ENCODE measurements around the gene ACVR1.

GRCh38 chr2:157784169-157784822 is 91.8 kb downstream of the ACVR1 start:
- TF ChIP-seq EZH2 (IDR thresholded peaks at IDR 0.05; ENCODE audit: low read length, missing control alignments): no peak
- no peak for TF ChIP-seq CTCF (conservative IDR thresholded peaks at IDR 0.05 in 1 of 2, IDR thresholded peaks at IDR 0.05 in 1 of 2; ENCODE audit: low read depth in 1 of 2, low read length in 2 of 2)
